Heart left ventricle (tissue), 13 donors: ENCODE data around the gene RASSF1.

Experiments
- CTCF ChIP-seq, 12 donors: fragments of 200-600 bp; sonication (generic) in 4 of 12; IDR thresholded peaks; one replicate each; pipeline versions ENCODE4 v1.5.0 to v1.8.0; 2018 to 2022; ENCODE audit warnings: antibody characterized with exemption in 12 of 12, mild to moderate bottlenecking in 5 of 12
- POLR2A ChIP-seq, 2 donors: fragments of 450-650 bp; IDR thresholded peaks; one replicate each; pipeline ENCODE4 v1.6.1; 2017; ENCODE audit warnings: antibody characterized with exemption in 2 of 2, mild to moderate bottlenecking in 2 of 2, moderate library complexity in 2 of 2
- donor health status: ischemic (EF 13 %, LVEDD 7.1; RV severe dilation, severe dysfunction).
- donor health status: DM: no; HTN: yes; CAD: no.
- donor health status: DM: no; HTN: no; CAD: no.
- donor health status: ischemic (EF 25% LVEDD 6.9; RV normal size, moderate dysfunction).
- donor health status: ischemic (EF 25% LVEDD 5.7; RV mildly dilated, moderate dysfunction).
- donor health status: ischemic (EF 35%, LVEDD 5.7; RV mildly dilated, moderate dysfunction).
- donor health status: nonischemic (EF 11% LVEDD 7.7; RV severe dilation, severe dysfunction).
- donor health status: DM: yes; HTN: yes; CAD: no.
- donor health status: PGD.
- donor health status: ischemic (EF 29% LVEDD 5.4; RV normal size, mild dysfunction).
- donor health status: nonischemic (EF 23%, LVEDD 6.1; RV moderate dilation, normal function).

GRCh38 chr3:50294089-50294488, 46.5 kb downstream of the RASSF1 start:
- TF ChIP-seq CTCF (IDR thresholded peaks at IDR 0.05) = no peak
- TF ChIP-seq POLR2A (IDR thresholded peaks at IDR 0.05) = no peak
